Stimulated activated CD8-positive, alpha-beta memory T cell treated with anti-CD3 and anti-CD28 coated beads, Interleukin-7, amount 100 ng/mL, for 4 hours (primary cell): Measurements from ENCODE around the gene COX20.

Source experiments
- DNase-seq, 2 donors: peaks; one replicate each; pipeline ENCODE4 v3.0.0-alpha.2; 2020; ENCODE audit warnings: low read depth in 2 of 2

Gene COX20

GRCh38 chr1:244874974-244875579 is 39.6 kb downstream of the COX20 start:
- no peak for DNase-seq

GRCh38 chr1:244876228-244876910 is 40.9 kb downstream of the COX20 start:
- DNase-seq = no peak

- no peak for DNase-seq
Observed at GRCh38 chr1:244878681-244879080, 43.2 kb downstream of the COX20 start.

DNA sequence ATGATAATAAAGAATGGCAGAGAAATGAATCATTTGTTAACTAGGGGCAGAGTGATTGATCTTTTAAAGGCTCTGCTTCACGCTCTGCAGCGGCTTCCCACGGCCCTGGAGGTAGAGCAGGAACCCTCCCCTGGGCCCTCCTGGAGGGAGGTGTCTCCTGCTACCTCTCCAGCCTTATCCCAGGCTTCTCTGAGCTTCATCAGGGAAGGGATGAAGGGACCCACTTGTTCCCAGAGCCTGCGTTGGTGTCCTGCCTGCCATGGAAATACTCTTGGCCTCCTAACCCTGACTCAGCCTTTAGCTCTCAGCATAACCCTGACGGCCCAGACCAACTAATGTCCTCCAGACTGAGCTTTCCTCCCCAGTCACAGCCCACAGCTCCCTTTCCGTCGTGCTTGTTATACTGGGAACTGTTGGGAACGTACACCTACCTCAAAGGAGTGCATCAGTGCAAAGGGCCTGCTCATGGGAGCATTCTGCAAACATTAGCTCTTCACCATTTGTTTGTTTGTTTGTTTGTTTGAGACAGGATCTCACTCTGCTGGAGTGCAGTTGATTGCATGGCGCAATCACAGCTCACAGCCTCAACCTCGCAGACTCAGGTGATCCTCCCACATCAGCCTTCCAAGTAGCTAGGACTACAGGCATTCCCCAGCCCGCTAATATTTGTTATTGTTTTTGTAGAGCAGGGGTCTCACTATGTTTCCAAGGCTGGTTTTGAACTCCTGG is 46.3 kb downstream of the COX20 start:
- no peak for DNase-seq

DNA sequence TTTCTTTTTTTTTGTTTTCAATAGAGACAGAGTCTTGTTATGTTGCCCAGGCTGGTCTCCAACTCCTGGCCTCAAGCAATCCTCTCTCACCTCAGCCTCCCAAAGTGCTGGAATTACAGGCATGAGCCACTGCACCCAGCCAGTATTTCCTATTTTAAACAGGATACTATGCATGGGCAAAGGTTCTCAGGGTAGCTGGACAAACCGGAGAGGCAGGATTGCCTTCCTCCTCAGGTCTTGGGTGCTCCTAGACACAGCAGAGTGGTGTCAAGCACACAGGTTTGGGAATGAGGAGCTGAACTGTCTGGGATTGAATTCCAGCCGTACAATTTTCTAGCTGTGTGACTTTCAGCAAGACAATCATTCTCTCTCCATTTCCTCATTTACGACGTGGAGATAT is 51.8 kb downstream of the COX20 start:
- DNase-seq = no peak

GRCh38 chr1:244893836-244894235 is 58.4 kb downstream of the COX20 start:
- no peak for DNase-seq
